HG02840 (cell line): Measurements from ENCODE around the gene USF2.

Source experiments
- ATAC-seq: cut with Tn5 transposase; IDR thresholded peaks from one replicate; pipeline ENCODE4 v1.9.1; 2021; ENCODE audit warnings: mild to moderate bottlenecking, moderate library complexity, moderate number of reproducible peaks; ENCODE audit not compliant: unreplicated experiment, low FRiP score

USF2 gene

GRCh38 chr19:35315883-35316282 lies 47.1 kb downstream of the USF2 start:
- ATAC-seq = no peak

GRCh38 chr19:35316560-35316959 lies 47.8 kb downstream of the USF2 start:
- no peak for ATAC-seq

- no peak for ATAC-seq
These were observed 48.8 kb downstream of the USF2 start for GRCh38 chr19:35317464-35318043.

GRCh38 chr19:35318679-35319448 lies 50.1 kb downstream of the USF2 start:
- no peak for ATAC-seq

GRCh38 chr19:35320065-35320713 lies 51.4 kb downstream of the USF2 start:
- ATAC-seq = no peak

- ATAC-seq = no peak
These were observed 52.5 kb downstream of the USF2 start for GRCh38 chr19:35321291-35321690.

- no peak for ATAC-seq
These were observed 53.3 kb downstream of the USF2 start for GRCh38 chr19:35322014-35322413.

GRCh38 chr19:35327642-35328041 lies 58.9 kb downstream of the USF2 start:
- ATAC-seq = no peak

GRCh38 chr19:35328851-35329285 lies 60.1 kb downstream of the USF2 start, which contains the start of gene CD22:
Gene CD22 (plus strand): TSS chr19:35329187. CDS start chr19:35332041, 2,854 bp downstream.
- no peak for ATAC-seq

GRCh38 chr19:35329323-35329722 lies 60.6 kb downstream of the USF2 start:
- no peak for ATAC-seq
